NOMO-1 (cell line): ENCODE data around the gene RNF141.

Experiments used
- DNase-seq, 2 experiments: peaks; one replicate each; lab custom pipeline; 2025; ENCODE audit not compliant: unreplicated experiment in 2 of 2; lab: John Stamatoyannopoulos, UW

RNF141 gene

GRCh38 chr11:10499874-10500601 lies 40.9 kb downstream of the RNF141 start:
- no peak for DNase-seq

GRCh38 chr11:10499452-10499851 lies 41.5 kb downstream of the RNF141 start:
- peak; percentile 20 to 37 for DNase-seq

- DNase-seq, result no peak
Observed at GRCh38 chr11:10498426-10499250, 42.3 kb downstream of the RNF141 start.

- DNase-seq, result no peak
Observed at GRCh38 chr11:10498022-10498400, 43.0 kb downstream of the RNF141 start.

- DNase-seq, result no peak
Observed at GRCh38 chr11:10497371-10498021, 43.5 kb downstream of the RNF141 start.

GRCh38 chr11:10496296-10496936 lies 44.6 kb downstream of the RNF141 start:
- DNase-seq, result no peak

- no peak for DNase-seq
Observed at GRCh38 chr11:10495464-10495786, 45.6 kb downstream of the RNF141 start.

- DNase-seq, result no peak
Observed at GRCh38 chr11:10494636-10495463, 46.1 kb downstream of the RNF141 start.

- no peak for DNase-seq
Observed at GRCh38 chr11:10493041-10493663, 47.8 kb downstream of the RNF141 start.

GRCh38 chr11:10492084-10492483 lies 48.9 kb downstream of the RNF141 start:
- no peak for DNase-seq

- no peak for DNase-seq
Observed at GRCh38 chr11:10490398-10491241, 50.4 kb downstream of the RNF141 start.

GRCh38 chr11:10490032-10490397 lies 51.0 kb downstream of the RNF141 start:
- no peak for DNase-seq

- DNase-seq, result no peak
Observed at GRCh38 chr11:10488934-10489691, 51.9 kb downstream of the RNF141 start.

GRCh38 chr11:10488121-10488933 lies 52.7 kb downstream of the RNF141 start:
- DNase-seq, result no peak

GRCh38 chr11:10487002-10487647 lies 53.9 kb downstream of the RNF141 start:
- DNase-seq, result no peak

- DNase-seq, result no peak
Observed at GRCh38 chr11:10486161-10486840, 54.7 kb downstream of the RNF141 start.

GRCh38 chr11:10485646-10486045 lies 55.3 kb downstream of the RNF141 start:
- DNase-seq, result no peak
